HCT116 (cell line): Measurements from ENCODE around the gene ECE1. TPM values are rescaled to one million over a fixed set of nuclear protein-coding genes. Genes with fewer than 3 reads are reported as not detected.

Source experiments
- ATAC-seq: fragments of 200-7000 bp; cut with Tn5 transposase; 2 replicates; pipeline ENCODE4 v1.9.1; 2020; ENCODE audit warnings: mild to moderate bottlenecking, moderate library complexity
- BruUV-seq: library from RNA; stranded (reverse); fragments of 400-500 nt; replicated peaks from 2 replicates; lab custom pipeline; 2021; lab: Mats Ljungman, UMichigan
- CTCF ChIA-PET: fragments of 300-600 bp; sonication (Branson Sonifier 250); formaldehyde crosslinking; loops from one replicate; lab custom pipeline; 2021; ENCODE audit warnings: antibody characterized with exemption; lab: Charles Lee
- POLR2A ChIA-PET: fragments of 300-600, 350-600 bp; sonication (Branson Sonifier 250); formaldehyde crosslinking; loops from one replicate; lab custom pipeline; 2021; ENCODE audit warnings: antibody characterized with exemption; lab: Charles Lee
- RAD21 ChIA-PET, 2 experiments: fragments of 300-600 bp; sonication (Branson Sonifier 250); formaldehyde crosslinking; loops; one replicate each; lab custom pipeline; 2023; ENCODE audit warnings: low total read pairs in 2 of 2; ENCODE audit not compliant: uncharacterized antibody in 2 of 2, unreplicated experiment in 2 of 2, low non-redundant PET in 1 of 2; lab: Charles Lee
- DNase-seq: peaks from one replicate; pipeline ENCODE4 v3.0.0-alpha.2; 2010; ENCODE audit warnings: low read depth, low spot score
- H2AFZ ChIP-seq: fragments of 200-600 bp; shearing (Covaris generic), sonication (generic); 2 replicates; pipeline ENCODE4 v1.6.1; 2017; ENCODE audit warnings: low read depth, mixed run types, mixed read lengths, antibody characterized with exemption, low read length; ENCODE audit not compliant: poor library complexity, severe bottlenecking
- H3K27ac ChIP-seq: 2 replicates; pipeline ENCODE4 v1.5.1; 2012; ENCODE audit warnings: low read depth, low read length
- H3K27me3 ChIP-seq: fragments of 200-600 bp; sonication (generic); 2 replicates; pipeline ENCODE4 v1.6.1; 2016; ENCODE audit warnings: mixed run types, low read length, mixed read lengths; ENCODE audit not compliant: insufficient read depth
- H3K36me3 ChIP-seq, 2 experiments: fragments of 200-500 bp in 1 of 2; fragments of 200-600 bp in 1 of 2; sonication (Bioruptor generic) in 1 of 2; sonication (generic) in 1 of 2; 2 replicates each; pipeline versions ENCODE4 v1.5.1 to v1.6.1; 2014 to 2016; ENCODE audit warnings: low read length in 2 of 2, inconsistent platforms in 1 of 2, mixed read lengths in 1 of 2, mixed run types in 1 of 2; ENCODE audit not compliant: insufficient read depth in 2 of 2, control insufficient read depth in 1 of 2
- H3K4me1 ChIP-seq, 2 experiments: fragments of 200-600 bp in 1 of 2; sonication (generic) in 1 of 2; 2 replicates each; pipeline versions ENCODE4 v1.5.1 to v1.6.1; 2012 to 2017; ENCODE audit warnings: low read length in 2 of 2, inconsistent platforms in 1 of 2, mild to moderate bottlenecking in 1 of 2, mixed read lengths in 1 of 2, mixed run types in 1 of 2, moderate library complexity in 1 of 2; ENCODE audit not compliant: insufficient read depth in 2 of 2, control insufficient read depth in 1 of 2
- H3K4me2 ChIP-seq: fragments of 200-600 bp; sonication (generic); 2 replicates; pipeline ENCODE4 v1.6.1; 2017; ENCODE audit warnings: mixed run types, low read length, mixed read lengths
- H3K4me3 ChIP-seq, 2 experiments: fragments of 200-600 bp in 1 of 2; sonication (generic) in 1 of 2; replicated peaks in 1 of 2; 2 replicates each; pipeline ENCODE4 v1.5.1; 2011 to 2016; ENCODE audit warnings: low read length in 2 of 2, control low read depth in 1 of 2, low read depth in 1 of 2, mild to moderate bottlenecking in 1 of 2, mixed read lengths in 1 of 2, mixed run types in 1 of 2
- H3K79me2 ChIP-seq: fragments of 200-600 bp; sonication (generic); 2 replicates; pipeline ENCODE4 v1.6.1; 2017; ENCODE audit warnings: mild to moderate bottlenecking, mixed run types, low read length, moderate library complexity, mixed read lengths; ENCODE audit not compliant: insufficient read depth
- H3K9ac ChIP-seq: fragments of 200-600 bp; sonication (generic); 2 replicates; pipeline ENCODE4 v1.6.1; 2016; ENCODE audit warnings: low read length, mixed read lengths
- H3K9me2 ChIP-seq: fragments of 200-600 bp; sonication (generic), shearing (Covaris generic); 2 replicates; pipeline ENCODE4 v1.6.1; 2017; ENCODE audit warnings: mixed run types, mild to moderate bottlenecking, moderate library complexity; ENCODE audit not compliant: insufficient read depth
- H3K9me3 ChIP-seq, 2 experiments: fragments of 200-500 bp in 1 of 2; fragments of 200-600 bp in 1 of 2; sonication (Bioruptor generic) in 1 of 2; sonication (generic) in 1 of 2; 2 replicates each; pipeline ENCODE4 v1.6.1; 2014 to 2017; ENCODE audit warnings: low read length in 2 of 2, mixed read lengths in 2 of 2, inconsistent platforms in 1 of 2, low read depth in 1 of 2, mild to moderate bottlenecking in 1 of 2, mixed run types in 1 of 2, moderate library complexity in 1 of 2; ENCODE audit not compliant: control insufficient read depth in 1 of 2, insufficient read depth in 1 of 2
- H4K20me1 ChIP-seq: fragments of 200-600 bp; sonication (generic), shearing (Covaris generic); 2 replicates; pipeline ENCODE4 v1.6.1; 2017; ENCODE audit warnings: mixed run types, mild to moderate bottlenecking, moderate library complexity; ENCODE audit not compliant: insufficient read depth
- JUND ChIP-seq: IDR thresholded peaks from 2 replicates; pipeline ENCODE4 v1.6.1; 2012
- POLR2A ChIP-seq: IDR thresholded peaks from 2 replicates; pipeline ENCODE4 v1.7.0; 2011; ENCODE audit warnings: borderline replicate concordance; ENCODE audit not compliant: insufficient read depth, insufficient read length; ENCODE audit errors: extremely low read depth
- POLR2AphosphoS5 ChIP-seq: IDR thresholded peaks from 2 replicates; pipeline ENCODE4 v1.6.1; 2011; ENCODE audit warnings: mild to moderate bottlenecking, low read depth, low read length, moderate library complexity
- RAD21 ChIP-seq: IDR thresholded peaks from 2 replicates; pipeline ENCODE4 v1.6.1; 2012; ENCODE audit warnings: low read depth, mild to moderate bottlenecking
- ZNF274 ChIP-seq: fragments of 200-500 bp; sonication (Bioruptor generic); IDR thresholded peaks from 2 replicates; pipeline ENCODE4 v1.6.1; 2014; ENCODE audit warnings: mild to moderate bottlenecking, low read depth, low read length, inconsistent platforms
- intact Hi-C: fragments of 100-400 bp; cut with micrococcal nuclease; formaldehyde crosslinking; loops from 2 replicates; pipeline ENCODE4 v1.10.0; 2022
- total RNA-seq: library from RNA; stranded (reverse); gene quantifications from one replicate; pipeline ENCODE4 v1.2.1, GENCODE V29; 2021; ENCODE audit not compliant: unreplicated experiment
- TF ChIP-seq, protein P1 (sequence below), 3 experiments: fragments of 200-600 bp in 1 of 3; sonication (generic) in 1 of 3; IDR thresholded peaks in 2 of 3; conservative IDR thresholded peaks in 1 of 3; 2 replicates each; pipeline ENCODE4 v1.5.1; 2012 to 2017; ENCODE audit warnings: low read depth in 2 of 3, low read length in 2 of 3, antibody characterized with exemption in 1 of 3, borderline replicate concordance in 1 of 3, control low read depth in 1 of 3, mild to moderate bottlenecking in 1 of 3, mixed read lengths in 1 of 3, mixed run types in 1 of 3, moderate library complexity in 1 of 3; ENCODE audit not compliant: insufficient read depth in 1 of 3
- TF ChIP-seq, protein P2 (sequence below): IDR thresholded peaks from 2 replicates; pipeline ENCODE4 v1.6.1; 2011; ENCODE audit warnings: mild to moderate bottlenecking, low read length, moderate library complexity; ENCODE audit not compliant: insufficient replicate concordance; ENCODE audit errors: extremely low read depth

The ECE1 gene
- total RNA-seq, 1 experiment from 2014 or later: 66.8 TPM

DNA sequence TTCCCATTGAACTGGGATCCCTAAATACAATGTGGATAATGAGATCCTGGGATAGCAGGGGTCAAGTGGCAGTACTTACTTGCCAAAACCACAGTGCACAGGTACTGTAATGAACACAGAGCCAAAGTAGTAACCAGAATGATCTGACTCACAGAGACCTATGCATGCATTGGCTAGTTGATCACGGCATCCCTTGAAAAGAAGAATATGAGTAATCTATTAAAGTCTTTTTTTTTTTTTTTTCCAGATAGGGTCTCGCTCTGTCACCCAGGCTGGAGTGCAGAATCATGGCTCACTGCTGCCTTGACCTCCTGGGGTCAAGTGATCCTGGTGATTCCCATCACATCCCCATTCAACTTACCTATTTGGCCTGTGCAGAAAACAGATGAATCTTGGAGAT lies 84.1 kb downstream of the ECE1 start:
- Histone ChIP-seq H3K4me1 (no peaks in the 10 kb centered on the region), H4K20me1 (no peaks in the 10 kb centered on the region), H3K9ac (no peak overlapping the region), H3K4me2 (no peak overlapping the region), H2AFZ (no peak overlapping the region), H3K27ac (no peak overlapping the region), H3K36me3 (no peaks in the 10 kb centered on the region), H3K9me2 (no peaks in the 10 kb centered on the region), H3K9me3 (no peaks in the 10 kb centered on the region), H3K27me3 (no peaks in the 10 kb centered on the region), H3K4me3 (no peak overlapping the region), H3K79me2 (no peaks in the 10 kb centered on the region)
- intact Hi-C loops: no loop called here
- no TSS peak for BruUV-seq
- POLR2A ChIA-PET: no interaction called here
- no peak for DNase-seq
- ATAC-seq: no peak
- TF ChIP-seq POLR2A (no peak), POLR2AphosphoS5 (no peak), ZNF274 (no peak), JUND (no peak), RAD21 (no peak)
- TF ChIP-seq, protein P1, sequence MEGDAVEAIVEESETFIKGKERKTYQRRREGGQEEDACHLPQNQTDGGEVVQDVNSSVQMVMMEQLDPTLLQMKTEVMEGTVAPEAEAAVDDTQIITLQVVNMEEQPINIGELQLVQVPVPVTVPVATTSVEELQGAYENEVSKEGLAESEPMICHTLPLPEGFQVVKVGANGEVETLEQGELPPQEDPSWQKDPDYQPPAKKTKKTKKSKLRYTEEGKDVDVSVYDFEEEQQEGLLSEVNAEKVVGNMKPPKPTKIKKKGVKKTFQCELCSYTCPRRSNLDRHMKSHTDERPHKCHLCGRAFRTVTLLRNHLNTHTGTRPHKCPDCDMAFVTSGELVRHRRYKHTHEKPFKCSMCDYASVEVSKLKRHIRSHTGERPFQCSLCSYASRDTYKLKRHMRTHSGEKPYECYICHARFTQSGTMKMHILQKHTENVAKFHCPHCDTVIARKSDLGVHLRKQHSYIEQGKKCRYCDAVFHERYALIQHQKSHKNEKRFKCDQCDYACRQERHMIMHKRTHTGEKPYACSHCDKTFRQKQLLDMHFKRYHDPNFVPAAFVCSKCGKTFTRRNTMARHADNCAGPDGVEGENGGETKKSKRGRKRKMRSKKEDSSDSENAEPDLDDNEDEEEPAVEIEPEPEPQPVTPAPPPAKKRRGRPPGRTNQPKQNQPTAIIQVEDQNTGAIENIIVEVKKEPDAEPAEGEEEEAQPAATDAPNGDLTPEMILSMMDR (IDR thresholded peaks at IDR 0.05 in 2 of 3, conservative IDR thresholded peaks at IDR 0.05 in 1 of 3; ENCODE audit: borderline replicate concordance in 1 of 3, insufficient read depth in 1 of 3, low read depth in 2 of 3, low read length in 2 of 3): no peak
- TF ChIP-seq, protein P2, sequence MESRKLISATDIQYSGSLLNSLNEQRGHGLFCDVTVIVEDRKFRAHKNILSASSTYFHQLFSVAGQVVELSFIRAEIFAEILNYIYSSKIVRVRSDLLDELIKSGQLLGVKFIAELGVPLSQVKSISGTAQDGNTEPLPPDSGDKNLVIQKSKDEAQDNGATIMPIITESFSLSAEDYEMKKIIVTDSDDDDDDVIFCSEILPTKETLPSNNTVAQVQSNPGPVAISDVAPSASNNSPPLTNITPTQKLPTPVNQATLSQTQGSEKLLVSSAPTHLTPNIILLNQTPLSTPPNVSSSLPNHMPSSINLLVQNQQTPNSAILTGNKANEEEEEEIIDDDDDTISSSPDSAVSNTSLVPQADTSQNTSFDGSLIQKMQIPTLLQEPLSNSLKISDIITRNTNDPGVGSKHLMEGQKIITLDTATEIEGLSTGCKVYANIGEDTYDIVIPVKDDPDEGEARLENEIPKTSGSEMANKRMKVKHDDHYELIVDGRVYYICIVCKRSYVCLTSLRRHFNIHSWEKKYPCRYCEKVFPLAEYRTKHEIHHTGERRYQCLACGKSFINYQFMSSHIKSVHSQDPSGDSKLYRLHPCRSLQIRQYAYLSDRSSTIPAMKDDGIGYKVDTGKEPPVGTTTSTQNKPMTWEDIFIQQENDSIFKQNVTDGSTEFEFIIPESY: no peak
- RAD21 ChIA-PET: no interaction called here
- CTCF ChIA-PET: interaction anchor here (1.0 kb wide), 1 partner anchor 12 kb away, joined by 4 read pairs; no protein-coding TSS in a partner anchor
